ENCODE results near the gene NUCKS1.

The NUCKS1 gene

GRCh38 chr1:205769641-205770365, 19.8 kb upstream of the NUCKS1 start:
- DNase-seq: no peak

- DNase-seq: no peak
Observed at GRCh38 chr1:205767248-205767647, 17.3 kb upstream of the NUCKS1 start.

GRCh38 chr1:205766570-205766969, 16.6 kb upstream of the NUCKS1 start:
- DNase-seq: no peak

- DNase-seq: no peak
Observed at GRCh38 chr1:205766038-205766437, 16.1 kb upstream of the NUCKS1 start.

GRCh38 chr1:205764578-205764977, 14.6 kb upstream of the NUCKS1 start:
- DNase-seq: no peak

GRCh38 chr1:205763980-205764379, 14.0 kb upstream of the NUCKS1 start:
- no peak for DNase-seq

GRCh38 chr1:205760606-205761005, 10.6 kb upstream of the NUCKS1 start:
- DNase-seq: no peak

- DNase-seq: no peak
Observed at GRCh38 chr1:205756552-205756951, 6.6 kb upstream of the NUCKS1 start.

GRCh38 chr1:205754857-205755256, 4.9 kb upstream of the NUCKS1 start:
- no peak for DNase-seq

- DNase-seq: no peak
Observed at GRCh38 chr1:205751036-205751651, 1.2 kb upstream of the NUCKS1 start.

- peak; percentile 99 for DNase-seq
Observed at GRCh38 chr1:205749234-205750137, 496 bp downstream of the NUCKS1 start.

GRCh38 chr1:205748403-205749233, 1.4 kb downstream of the NUCKS1 start:
- DNase-seq: peak; percentile 94

- DNase-seq: no peak
Observed at GRCh38 chr1:205746757-205747412, 3.1 kb downstream of the NUCKS1 start.

- DNase-seq: no peak
Observed at GRCh38 chr1:205744403-205744802, 5.6 kb downstream of the NUCKS1 start.

- DNase-seq: no peak
Observed at GRCh38 chr1:205743977-205744376, 6.0 kb downstream of the NUCKS1 start.

- DNase-seq: no peak
Observed at GRCh38 chr1:205741681-205742080, 8.3 kb downstream of the NUCKS1 start.

- DNase-seq: peak; percentile 27
Observed at GRCh38 chr1:205739348-205740160, 10.4 kb downstream of the NUCKS1 start.

- DNase-seq: no peak
Observed at GRCh38 chr1:205735218-205735617, 14.8 kb downstream of the NUCKS1 start.

GRCh38 chr1:205733438-205734175, 16.4 kb downstream of the NUCKS1 start:
- DNase-seq: no peak

GRCh38 chr1:205729945-205730610, 19.9 kb downstream of the NUCKS1 start:
- DNase-seq: no peak

All from DMS53 (cell line).